OCI-LY3 (cell line): ENCODE data around the gene UNKL.

Experiments used
- CTCF ChIP-seq: fragments of 200-600, 300-600 bp; sonication (generic); IDR thresholded peaks from 2 replicates; pipeline ENCODE4 v1.5.1; 2014; ENCODE audit warnings: antibody characterized with exemption, low read length, low read depth
- EZH2phosphoT487 ChIP-seq: fragments of 200-600 bp; shearing (Covaris generic); IDR thresholded peaks from 2 replicates; pipeline ENCODE4 v1.6.1; 2018; ENCODE audit warnings: antibody characterized with exemption, mixed run types, low read depth

DNA sequence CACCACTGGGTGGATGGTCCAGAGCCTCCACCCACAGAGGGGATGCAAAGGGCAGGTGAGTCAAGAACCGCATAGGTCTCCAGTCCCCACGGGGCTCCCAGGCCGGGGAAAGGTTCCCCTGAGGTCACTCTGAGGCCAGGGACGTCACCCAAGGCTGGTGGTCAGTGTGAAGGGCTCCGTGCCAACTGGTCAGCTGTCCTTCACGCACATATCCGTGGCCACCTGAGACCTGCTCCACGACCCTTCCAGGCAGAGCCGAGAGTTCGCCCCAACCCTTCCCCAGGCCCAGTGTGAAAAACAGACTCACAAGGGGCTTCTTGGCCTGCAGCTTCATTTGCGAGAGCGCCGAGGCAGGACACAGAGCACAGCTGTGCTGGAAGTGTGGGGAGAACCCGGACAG, 65.6 kb downstream of the UNKL start:
- TF ChIP-seq CTCF: no peak
- TF ChIP-seq EZH2phosphoT487: no peak
